Measurements from ENCODE around the gene BNIP5.

DNA sequence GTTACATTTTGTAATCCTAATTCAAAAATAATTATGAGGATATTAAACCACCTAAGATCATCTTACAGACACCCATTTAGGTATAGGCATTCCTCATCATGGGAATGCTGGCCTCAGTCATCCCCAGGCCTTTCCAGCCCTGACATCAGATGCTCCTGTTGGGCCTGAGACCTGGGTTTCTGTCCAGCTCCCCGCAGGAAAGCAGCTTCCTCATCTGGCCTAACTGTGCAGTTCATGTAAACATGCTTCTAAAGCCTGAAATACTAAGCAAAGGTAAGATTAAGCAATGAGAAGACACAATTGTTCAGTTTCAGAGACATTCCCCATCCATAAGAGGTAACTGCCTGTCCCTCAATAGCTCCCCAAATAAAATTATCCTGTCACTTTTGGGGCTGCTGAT lies 31.7 kb upstream of the BNIP5 start:
- TF ChIP-seq, protein P1, sequence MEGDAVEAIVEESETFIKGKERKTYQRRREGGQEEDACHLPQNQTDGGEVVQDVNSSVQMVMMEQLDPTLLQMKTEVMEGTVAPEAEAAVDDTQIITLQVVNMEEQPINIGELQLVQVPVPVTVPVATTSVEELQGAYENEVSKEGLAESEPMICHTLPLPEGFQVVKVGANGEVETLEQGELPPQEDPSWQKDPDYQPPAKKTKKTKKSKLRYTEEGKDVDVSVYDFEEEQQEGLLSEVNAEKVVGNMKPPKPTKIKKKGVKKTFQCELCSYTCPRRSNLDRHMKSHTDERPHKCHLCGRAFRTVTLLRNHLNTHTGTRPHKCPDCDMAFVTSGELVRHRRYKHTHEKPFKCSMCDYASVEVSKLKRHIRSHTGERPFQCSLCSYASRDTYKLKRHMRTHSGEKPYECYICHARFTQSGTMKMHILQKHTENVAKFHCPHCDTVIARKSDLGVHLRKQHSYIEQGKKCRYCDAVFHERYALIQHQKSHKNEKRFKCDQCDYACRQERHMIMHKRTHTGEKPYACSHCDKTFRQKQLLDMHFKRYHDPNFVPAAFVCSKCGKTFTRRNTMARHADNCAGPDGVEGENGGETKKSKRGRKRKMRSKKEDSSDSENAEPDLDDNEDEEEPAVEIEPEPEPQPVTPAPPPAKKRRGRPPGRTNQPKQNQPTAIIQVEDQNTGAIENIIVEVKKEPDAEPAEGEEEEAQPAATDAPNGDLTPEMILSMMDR (conservative IDR thresholded peaks at IDR 0.05; ENCODE audit: low read depth, low read length), result no peak
- no peak for TF ChIP-seq EZH2 (IDR thresholded peaks at IDR 0.05; ENCODE audit: borderline replicate concordance, low read depth, low read length, poor library complexity, severe bottlenecking)
